ENCODE measurements around the gene CD300A.

GRCh38 chr17:74512624-74513091, 46.2 kb downstream of the CD300A start:
- no peak for TF ChIP-seq CTCF (IDR thresholded peaks at IDR 0.05; ENCODE audit: low read depth, low read length, poor library complexity, severe bottlenecking)
- TF ChIP-seq EZH2phosphoT487 (IDR thresholded peaks at IDR 0.05; ENCODE audit: borderline replicate concordance, low read length) = no peak

Data from DOHH2 (cell line).